HG02981 (cell line): ENCODE measurements around the gene SCYGR3.
A peak's percentile ranks its signal among the peaks of the same experiment; 100 is the strongest.

Experiments used
- ATAC-seq: cut with Tn5 transposase; IDR thresholded peaks from one replicate; pipeline ENCODE4 v1.9.1; 2021; ENCODE audit warnings: mild to moderate bottlenecking, moderate library complexity; ENCODE audit not compliant: unreplicated experiment

SCYGR3 gene, protein sequence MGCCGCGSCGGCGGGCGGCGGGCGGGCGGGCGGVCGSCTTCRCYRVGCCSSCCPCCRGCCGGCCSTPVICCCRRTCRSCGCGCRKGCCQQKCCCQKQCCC

DNA sequence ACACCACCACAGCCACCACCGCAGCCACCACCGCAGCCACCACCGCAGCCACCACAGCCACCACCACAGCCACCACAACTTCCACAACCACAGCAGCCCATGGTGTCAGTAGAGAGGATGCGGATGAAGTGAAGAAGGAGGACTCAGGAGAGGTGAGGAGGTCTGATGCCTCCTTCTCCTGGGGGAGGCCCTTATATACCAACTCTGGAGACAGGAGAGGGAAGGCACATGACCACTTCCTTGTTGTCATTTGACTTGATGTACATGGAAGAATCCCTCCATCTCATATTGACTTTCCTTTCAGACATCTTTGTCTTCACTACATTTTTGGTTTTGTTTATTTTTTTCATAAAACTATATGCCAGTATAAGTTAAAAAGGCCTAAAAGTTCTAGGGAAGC lies at the start of gene SCYGR3:
Gene SCYGR3 (minus strand): TSS at position 101 of the 400 bp plus-strand sequence. CDS start 0 bp downstream, at position 101.
- ATAC-seq, result no peak

DNA sequence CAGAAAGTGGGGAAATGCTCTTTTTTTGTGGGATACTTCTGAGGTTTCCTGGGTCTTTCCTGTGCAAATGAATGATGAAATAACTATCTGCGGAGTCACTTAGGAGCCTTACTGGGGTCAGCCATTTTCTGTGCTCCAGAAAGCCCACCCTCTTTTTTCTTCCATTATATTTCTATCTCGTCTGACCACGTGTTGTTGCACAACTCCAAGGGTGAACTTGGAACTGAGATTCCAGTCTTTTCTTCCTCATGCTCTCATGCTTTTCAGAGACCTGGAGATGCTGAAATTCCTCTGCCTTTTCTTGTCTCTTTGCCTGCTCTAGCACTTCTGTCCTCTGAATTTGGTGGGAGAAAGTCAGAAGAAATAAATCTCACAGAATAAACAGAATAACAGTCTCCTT lies 47.2 kb upstream of the SCYGR3 start:
- no peak for ATAC-seq

DNA sequence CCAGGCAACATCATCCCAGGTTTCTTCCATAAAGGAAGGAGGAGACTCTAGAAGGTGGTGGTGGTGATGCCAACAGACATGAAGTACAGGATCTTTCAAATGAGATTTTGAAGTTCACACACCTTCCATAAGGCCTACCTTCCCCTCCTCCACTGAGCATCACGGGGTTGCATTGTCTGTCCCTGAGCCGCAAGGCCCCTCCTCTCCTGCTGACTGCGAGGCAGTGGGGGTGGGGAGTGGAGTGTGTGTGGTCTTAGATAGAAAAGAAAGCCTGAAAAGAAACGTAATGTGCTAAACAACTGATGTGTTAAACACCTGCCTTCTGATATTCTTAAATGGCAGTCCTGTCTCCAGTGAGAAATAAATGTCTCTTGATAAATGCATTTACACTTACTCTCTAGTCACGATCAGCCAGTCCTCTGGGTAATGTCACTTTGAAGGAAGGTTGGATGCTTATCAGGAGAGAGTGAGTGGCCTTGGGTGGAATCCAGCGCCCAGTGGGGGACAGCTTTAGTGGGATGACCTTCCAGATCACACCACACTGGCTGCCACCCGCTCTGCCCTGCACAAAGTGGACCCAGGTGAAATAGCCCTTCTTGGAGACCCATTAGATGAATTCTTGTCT lies 46.5 kb upstream of the SCYGR3 start:
- no peak for ATAC-seq

DNA sequence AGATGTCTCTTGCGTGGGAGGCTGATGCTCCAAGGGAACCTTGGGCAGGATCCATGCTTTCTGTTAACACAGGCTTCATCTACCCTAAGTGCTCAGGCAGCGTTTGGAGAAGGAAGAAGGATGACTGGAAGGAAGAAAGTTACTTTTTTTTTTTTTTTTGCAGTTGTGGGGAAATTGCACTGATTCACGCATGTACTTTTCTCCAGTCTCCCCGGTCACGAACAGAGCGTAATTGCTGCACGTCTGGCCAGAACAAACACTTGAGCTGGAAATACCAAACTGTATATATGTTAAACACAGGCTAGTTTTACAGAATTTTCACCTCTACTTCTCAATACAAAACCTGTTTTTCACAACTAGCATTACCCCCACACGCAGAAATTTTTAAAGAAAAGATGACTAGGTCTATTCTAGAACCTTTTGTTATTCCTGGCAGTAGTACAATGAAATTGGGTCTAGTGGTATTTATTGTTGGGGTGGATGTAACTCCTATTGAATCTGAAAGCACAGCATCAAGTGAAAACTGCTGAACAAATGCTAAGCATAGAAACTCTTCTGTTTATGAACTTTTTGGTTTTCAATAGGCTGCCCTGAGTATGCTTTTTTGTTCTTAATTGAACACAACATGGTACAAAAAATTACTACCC lies 42.7 kb upstream of the SCYGR3 start:
- ATAC-seq, result no peak

DNA sequence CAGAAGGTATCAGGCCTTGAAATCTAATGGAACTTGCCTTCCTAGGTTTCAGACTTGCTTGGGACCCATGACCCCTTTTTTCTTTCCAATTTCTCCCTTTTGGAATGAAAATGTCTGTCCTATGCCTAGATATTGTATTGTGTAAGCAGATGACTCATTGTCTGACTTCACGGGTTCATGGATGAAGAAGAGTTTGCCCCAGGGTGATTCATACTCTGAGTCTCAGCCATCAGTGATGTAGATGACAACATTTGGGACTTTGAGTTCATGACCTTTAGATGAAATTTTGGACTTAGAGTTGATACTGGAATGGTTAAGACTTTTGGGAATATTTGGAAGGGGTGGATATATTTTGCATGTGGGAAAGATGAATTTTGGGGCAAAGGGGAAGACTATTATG lies 40.8 kb upstream of the SCYGR3 start:
- no peak for ATAC-seq

DNA sequence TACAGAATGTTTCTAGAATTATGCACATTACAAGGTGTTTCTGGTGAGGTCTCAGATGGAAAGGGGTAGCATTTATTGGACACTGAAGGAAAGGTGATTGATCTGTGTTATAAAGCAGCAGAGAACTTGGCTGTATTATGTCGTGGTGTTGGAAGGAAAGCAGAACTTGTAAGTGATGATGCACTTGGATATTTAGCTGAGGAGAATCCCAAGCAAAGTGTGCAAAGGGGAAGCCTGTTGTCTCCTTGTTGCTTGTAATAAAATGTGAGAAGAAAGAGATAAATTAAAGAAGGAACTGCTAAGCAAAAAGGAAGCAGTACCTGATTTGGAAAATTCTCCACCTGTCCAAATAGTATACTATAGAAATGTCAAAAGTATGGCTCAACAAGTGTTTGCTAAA lies 39.8 kb upstream of the SCYGR3 start:
- no peak for ATAC-seq

DNA sequence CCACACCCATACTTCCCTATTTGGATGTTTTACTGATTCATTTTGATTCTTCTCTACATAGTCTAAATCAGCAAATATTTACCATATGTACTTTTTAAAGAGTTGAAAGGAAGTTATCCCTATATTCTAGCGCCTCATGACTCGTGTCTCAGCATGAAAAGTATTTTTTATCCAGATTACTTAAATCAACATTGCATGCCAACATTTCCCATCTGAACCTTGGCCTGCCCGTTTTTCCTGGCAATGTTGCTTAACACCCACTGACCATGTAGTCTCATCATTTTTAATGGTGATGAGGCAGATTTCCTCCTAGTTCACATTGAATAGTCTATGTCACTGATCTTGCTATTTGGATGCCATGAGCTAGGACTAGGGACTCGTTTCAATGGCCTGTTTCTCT lies 38.8 kb upstream of the SCYGR3 start:
- no peak for ATAC-seq

DNA sequence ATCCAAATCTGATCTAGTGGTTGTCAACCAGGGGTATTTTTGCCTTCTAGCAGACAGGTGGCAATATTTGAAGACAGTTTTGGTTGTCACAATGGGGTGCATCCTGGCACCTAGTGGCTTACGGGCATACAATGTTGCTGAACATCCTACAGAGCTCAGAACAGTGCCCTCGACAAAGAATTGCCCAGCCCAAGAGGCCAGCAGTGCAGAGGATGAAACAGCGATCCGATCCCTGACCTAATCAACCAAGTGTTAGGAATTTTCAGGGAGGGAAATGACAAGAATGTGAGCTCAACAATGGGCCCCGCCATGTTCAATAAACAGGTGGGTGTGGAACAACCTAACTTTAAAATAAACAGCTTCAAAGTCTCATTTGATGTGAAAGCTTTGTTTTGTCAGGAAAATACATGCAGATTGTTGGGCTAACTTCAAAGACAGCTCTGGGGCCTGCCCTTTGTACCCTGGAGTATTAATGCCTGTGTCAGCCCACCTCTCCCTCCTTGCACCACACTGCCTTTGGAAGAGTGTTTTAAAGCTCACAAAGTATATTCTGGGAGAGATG lies 29.4 kb upstream of the SCYGR3 start:
- no peak for ATAC-seq

DNA sequence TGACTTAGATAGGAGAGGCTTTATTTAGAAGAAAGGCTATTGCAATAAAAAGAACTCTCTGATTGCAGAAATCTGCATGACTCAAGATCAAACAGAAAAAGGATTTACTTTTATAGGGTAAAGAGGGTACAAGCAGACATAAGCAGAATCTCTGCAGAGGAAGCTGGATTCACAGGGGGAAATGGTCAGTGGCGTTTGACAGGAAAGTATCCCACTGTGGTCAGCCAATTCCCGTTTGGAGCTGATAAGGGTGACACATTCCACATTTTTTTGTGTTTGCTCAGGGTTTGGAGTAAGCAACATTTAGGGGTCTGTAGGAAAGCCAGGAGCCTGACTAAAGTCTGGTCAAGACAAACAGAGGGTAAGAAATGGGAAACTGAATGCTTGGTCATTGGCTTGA lies 28.0 kb upstream of the SCYGR3 start:
- ATAC-seq, result no peak

DNA sequence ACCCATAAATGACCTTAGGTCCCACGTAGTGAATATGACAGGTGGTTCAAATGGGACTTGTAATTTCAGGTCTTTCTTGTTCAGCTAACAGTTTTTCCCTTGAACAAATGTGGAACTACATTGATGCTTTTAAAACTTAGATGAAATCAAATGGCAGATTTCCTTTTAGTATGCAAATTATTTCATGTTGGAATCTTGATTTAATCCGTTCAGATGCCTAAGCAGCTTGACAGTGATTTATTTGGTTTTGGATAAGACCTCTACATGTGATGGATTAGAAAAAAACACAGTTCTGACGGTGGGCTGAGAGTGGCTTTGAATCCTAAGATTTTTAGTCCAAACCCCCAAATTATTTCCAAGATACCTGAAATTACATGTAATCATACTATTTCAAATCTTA lies 19.6 kb upstream of the SCYGR3 start:
- no peak for ATAC-seq

DNA sequence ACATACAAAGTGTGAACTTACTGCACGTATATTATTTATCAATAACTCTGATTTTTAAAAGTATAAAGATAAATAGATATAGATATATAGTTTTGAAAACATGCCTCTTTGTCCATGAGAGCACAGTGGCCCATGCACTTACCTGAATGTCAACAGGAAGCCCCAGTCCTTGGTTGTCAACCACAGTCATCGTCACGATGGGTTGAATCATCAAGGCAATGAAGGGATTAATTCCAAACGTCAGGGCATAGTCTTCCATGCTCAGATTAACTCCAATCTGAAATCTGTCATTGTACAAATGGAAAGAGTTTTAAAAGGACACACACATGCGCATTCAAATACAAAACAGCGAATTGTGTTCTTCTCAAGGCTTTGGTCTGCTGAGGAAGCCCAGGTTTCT lies 18.2 kb upstream of the SCYGR3 start:
- ATAC-seq, result no peak

DNA sequence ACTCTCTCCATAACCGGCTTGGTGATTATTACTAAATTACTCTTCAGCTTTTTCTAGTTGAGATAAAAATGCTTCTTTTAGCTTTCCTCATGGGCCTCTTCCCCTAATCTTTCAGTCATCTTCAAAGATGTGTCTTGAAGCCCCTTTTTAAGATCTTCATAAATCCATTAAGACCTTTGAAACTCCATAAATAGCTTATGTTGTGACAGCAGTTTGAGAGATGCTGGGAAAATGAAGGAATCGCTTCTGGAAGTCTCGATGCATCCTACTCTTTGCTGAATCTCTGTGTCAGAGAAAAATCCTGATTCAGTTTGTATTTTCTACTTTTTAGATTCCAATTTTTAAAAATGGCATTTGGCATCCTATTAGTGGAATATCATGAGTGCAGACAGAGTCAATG lies 15.7 kb upstream of the SCYGR3 start:
- no peak for ATAC-seq

DNA sequence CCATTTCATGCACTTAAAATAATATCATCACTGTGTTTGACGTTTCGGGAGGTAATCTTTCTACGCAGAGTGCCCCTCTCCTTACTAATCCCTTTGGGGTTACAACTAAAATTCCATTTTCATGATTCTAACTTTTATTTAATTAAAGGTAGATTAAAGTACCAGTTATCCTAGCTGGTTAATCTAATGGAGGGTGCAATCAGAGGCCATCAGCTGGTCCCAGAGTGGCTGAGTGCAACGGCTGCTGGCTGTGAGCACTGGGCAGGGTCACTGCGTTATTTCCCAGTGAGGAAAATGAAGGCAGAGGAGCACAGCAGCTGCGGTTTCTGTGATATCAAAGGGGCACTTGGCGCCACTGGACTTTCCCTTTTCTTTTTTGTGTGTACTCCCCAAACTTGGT lies 14.8 kb upstream of the SCYGR3 start:
- ATAC-seq, result no peak

DNA sequence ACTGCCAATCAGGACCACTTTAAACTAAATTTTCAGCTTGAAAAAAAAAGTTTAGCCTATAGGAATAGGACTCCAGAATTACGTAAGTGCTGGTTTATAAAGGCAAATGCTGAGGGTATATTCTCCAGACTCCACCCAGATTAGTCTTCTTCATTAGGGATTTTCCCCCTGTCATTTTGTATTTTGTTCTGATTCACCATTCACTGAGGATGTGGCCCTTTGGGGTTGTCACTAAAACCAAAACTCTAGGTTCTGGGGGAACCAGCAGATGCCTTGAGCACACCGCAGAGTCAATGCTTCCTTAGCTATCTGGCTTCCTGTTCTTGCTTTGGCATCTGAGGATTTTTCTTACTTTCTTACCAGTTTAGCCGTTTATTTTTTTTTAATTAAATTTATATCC lies 13.1 kb upstream of the SCYGR3 start:
- peak; percentile 94 for ATAC-seq

DNA sequence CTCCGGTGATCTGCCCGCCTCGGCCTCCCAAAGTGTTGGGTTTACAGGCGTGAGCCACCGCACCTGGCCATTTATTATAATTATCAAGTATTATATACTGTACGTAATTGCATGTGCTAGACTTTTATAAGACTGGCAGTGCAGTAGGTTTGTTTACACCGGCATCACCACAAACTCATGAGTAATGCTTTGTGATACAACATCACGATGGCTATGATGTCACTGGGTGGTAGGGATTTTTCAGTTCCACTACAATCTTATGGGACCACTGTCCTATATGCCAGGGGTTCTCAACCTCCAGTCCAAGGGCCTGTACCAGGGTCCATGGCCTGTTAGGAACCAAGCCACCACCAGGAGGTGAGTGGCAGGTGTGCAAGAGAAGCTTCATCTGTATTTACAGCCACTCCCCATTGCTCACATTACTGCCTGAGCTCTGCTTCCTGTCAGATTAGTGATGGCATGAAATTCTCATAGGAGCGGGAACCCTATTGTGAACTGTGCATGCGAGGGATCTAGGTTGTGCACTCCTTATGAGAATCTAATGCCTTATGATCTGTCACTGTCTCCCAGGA lies 12.0 kb upstream of the SCYGR3 start:
- no peak for ATAC-seq

DNA sequence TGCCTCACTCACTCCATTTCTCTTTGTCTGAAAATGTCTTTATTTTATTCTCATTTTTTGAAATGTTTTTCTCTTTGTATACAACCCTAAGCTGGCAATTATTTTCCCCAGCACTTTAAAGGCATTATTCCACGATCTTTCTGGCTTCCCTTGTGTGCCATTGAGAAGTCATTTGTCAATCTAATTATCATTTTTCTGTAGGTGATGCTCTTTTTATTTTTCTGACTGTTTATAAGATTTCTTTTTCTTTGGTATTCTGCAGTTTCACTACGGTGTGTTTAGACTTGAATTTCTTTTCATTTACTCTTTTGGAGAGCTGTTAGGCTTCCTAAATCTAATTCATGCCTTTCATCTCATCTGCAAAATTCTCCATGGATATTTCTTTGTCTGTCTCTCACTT lies 10.8 kb upstream of the SCYGR3 start:
- ATAC-seq, result no peak

DNA sequence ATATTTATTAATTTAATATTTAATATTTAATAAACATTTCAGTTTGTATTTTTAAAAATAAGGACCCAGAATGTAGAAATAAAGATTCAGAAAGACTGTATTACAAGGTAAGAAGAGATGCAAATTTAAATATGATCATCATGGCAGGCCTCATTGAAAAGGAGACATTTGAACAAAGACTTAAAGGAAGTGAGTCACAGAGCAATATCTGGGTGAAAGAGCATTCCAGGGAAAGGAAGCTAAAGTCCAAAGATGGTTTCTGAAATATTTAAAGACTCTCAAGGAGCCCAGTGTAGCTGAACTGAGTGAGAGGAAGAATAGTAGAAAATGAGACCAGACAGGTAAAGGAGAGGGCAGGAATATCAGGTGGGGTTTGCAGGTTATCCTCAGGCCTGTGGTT lies 8.6 kb upstream of the SCYGR3 start:
- ATAC-seq, result no peak

DNA sequence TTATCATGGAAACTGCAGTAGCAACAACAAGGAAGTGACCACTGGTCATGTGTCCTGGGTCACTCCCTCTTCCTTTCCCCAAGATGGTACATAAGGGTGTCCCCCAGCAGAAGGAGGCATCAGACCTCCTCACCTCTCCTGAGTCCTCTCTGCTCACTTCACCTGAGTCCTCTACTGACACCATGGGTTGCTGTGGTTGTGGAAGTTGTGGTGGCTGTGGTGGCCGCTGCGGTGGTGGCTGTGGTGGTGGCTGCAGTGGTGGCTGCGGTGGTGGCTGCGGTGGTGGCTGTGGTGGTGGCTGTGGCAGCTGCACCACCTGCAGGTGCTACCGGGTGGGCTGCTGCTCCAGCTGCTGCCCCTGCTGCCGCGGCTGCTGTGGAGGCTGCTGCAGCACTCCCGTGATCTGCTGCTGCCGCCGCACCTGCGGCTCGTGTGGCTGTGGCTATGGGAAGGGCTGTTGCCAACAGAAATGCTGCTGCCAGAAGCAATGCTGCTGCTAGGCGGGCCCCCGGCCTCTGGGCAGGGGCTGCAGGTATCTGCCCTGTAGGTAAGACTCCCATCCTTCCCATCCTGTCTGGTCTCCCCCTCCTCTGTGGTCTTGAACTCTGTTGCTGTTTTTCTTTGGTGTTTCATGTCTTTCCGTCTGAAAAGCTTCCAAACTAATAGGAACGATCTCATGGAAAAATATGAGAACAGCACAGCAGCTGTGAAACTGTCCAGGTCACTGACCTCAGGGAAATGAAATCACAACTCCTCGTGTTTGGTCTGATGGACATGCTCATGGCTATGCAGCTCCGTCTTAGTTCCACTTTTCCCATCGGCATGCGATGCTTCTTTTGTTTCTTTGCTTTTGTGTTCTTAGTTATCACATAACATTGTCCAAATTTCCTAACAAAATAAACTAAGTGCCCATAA lies 2.9 kb upstream of the SCYGR3 start, which contains the start of gene SCYGR4:
Gene SCYGR4 (plus strand): TSS at position 183 of the 915 bp plus-strand sequence. CDS start 0 bp downstream, at position 183.
- no peak for ATAC-seq

DNA sequence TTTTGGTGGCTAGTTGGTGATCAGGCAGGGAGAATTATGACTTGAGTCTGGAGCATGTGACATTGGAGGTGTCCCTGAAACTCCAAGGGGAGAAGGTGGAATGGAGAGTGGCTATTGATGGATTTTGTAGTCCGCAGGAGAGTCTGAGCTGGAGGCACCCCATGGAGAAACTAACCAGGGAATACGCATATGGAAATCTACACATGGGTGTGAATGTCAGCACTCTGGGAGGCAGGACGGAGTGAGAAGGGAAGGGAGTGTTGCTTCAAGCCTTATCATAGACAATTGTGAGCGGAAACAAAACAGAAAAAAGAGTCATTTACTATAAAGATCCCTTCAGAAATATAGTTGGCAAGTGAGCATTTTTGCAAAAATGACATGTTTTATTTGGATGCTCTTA lies 2.0 kb upstream of the SCYGR3 start:
- ATAC-seq, result no peak

DNA sequence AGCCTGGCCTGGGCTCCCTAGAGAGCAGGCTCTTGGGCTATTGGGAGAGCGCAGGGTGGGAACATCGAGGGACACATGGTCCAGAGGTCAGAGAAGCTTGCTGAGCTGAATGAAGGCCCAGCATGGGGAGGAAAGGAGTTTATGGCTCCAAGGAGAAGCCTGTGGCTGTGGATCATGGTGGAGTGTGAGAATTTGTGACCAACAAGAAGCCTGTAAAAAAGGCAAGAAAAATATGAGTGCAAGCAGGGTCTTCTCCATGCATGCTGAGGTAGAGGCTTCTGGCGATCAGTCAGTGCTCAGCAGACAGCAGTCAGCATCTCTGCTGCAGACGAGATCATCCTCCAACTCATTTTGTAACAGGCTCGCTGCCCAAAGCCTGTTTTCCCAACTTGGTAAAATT lies 1.3 kb upstream of the SCYGR3 start:
- ATAC-seq, result no peak

DNA sequence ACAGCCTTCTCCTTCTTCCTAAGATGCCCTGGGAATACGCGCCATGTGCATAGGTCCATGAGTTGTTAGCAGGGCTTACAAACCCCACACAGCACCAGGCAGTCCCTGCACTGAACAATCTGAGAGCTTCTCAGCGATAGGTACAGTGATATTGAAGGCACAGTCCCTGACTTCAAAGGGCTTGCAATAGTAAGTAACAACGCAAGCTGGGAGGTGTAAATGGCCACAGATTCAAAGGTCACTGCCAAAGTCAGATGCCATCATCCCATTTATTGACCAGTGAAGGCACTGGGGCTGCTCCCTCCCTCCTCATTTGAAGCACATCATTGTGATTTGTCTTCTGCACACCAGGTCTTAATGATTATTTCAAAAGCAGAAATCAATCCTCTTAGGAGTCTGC lies 541 bp upstream of the SCYGR3 start:
- ATAC-seq, result no peak
